Mesothelial cell of epicardium (in vitro differentiated cells): ENCODE results near the gene COL26A1. TPM values are rescaled to one million over a fixed set of nuclear protein-coding genes. Genes with fewer than 3 reads are reported as not detected.

Source experiments
- DNase-seq, 2 experiments: peaks; one replicate each; pipeline ENCODE4 v3.0.0; 2021; ENCODE audit warnings: low spot score in 2 of 2; ENCODE audit not compliant: unreplicated experiment in 2 of 2
- H3K27ac Mint-ChIP-seq: 2 replicates; pipeline ENCODE4 v1.8.0; 2021; ENCODE audit warnings: mixed read lengths
- H3K27me3 Mint-ChIP-seq: 2 replicates; pipeline ENCODE4 v1.8.0; 2021; ENCODE audit warnings: low read depth, mixed read lengths
- H3K36me3 Mint-ChIP-seq: 2 replicates; pipeline ENCODE4 v1.8.0; 2021; ENCODE audit warnings: mixed read lengths
- H3K4me1 Mint-ChIP-seq: 2 replicates; pipeline ENCODE4 v1.8.0; 2021; ENCODE audit warnings: mixed read lengths
- H3K4me3 Mint-ChIP-seq: 2 replicates; pipeline ENCODE4 v1.8.0; 2021; ENCODE audit warnings: mild to moderate bottlenecking, moderate library complexity, mixed read lengths
- H3K9me3 Mint-ChIP-seq: 2 replicates; pipeline ENCODE4 v1.8.0; 2021; ENCODE audit warnings: mixed read lengths
- total RNA-seq: library from RNA; stranded (reverse); gene quantifications from 3 replicates; pipeline ENCODE4 v1.2.1, GENCODE V29; 2021
- TF ChIP-seq, protein P1 (sequence below): fragments of 200-600 bp; sonication (generic); IDR thresholded peaks from one replicate; pipeline ENCODE4 v1.5.0; 2021; ENCODE audit warnings: antibody characterized with exemption; ENCODE audit not compliant: unreplicated experiment

Gene COL26A1
- total RNA-seq, 1 donor from 2014 or later, result 105 TPM

DNA sequence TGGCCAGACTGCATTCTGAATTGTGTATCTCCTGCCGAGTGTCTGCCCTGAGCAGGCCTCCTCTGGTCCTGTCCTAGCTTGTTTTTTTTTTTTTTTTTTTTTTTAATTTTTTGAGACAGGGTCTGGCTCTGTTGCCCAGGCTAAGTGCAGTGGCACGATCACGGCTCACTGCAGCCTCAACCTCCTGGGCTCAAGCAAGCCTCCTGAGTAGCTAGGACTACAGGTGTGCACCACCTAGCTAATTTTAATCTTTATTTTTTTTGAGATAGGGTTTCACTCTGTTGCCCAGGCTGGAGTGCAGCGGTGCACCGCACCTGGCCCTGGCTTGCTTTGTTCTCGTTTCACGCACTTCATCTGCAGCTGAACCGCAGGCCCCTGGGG is 23.5 kb downstream of the COL26A1 start:
- Mint-ChIP-seq H3K4me1 (peaks cover 15% of the 10 kb centered on the region), H3K27ac (peak overlapping the region; percentile 83), H3K9me3 (peaks cover 6% of the 10 kb centered on the region), H3K4me3 (no peak overlapping the region), H3K36me3 (peaks cover 6% of the 10 kb centered on the region), H3K27me3 (no peaks in the 10 kb centered on the region)
- TF ChIP-seq, protein P1, sequence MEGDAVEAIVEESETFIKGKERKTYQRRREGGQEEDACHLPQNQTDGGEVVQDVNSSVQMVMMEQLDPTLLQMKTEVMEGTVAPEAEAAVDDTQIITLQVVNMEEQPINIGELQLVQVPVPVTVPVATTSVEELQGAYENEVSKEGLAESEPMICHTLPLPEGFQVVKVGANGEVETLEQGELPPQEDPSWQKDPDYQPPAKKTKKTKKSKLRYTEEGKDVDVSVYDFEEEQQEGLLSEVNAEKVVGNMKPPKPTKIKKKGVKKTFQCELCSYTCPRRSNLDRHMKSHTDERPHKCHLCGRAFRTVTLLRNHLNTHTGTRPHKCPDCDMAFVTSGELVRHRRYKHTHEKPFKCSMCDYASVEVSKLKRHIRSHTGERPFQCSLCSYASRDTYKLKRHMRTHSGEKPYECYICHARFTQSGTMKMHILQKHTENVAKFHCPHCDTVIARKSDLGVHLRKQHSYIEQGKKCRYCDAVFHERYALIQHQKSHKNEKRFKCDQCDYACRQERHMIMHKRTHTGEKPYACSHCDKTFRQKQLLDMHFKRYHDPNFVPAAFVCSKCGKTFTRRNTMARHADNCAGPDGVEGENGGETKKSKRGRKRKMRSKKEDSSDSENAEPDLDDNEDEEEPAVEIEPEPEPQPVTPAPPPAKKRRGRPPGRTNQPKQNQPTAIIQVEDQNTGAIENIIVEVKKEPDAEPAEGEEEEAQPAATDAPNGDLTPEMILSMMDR, result no peak
- no peak for DNase-seq

DNA sequence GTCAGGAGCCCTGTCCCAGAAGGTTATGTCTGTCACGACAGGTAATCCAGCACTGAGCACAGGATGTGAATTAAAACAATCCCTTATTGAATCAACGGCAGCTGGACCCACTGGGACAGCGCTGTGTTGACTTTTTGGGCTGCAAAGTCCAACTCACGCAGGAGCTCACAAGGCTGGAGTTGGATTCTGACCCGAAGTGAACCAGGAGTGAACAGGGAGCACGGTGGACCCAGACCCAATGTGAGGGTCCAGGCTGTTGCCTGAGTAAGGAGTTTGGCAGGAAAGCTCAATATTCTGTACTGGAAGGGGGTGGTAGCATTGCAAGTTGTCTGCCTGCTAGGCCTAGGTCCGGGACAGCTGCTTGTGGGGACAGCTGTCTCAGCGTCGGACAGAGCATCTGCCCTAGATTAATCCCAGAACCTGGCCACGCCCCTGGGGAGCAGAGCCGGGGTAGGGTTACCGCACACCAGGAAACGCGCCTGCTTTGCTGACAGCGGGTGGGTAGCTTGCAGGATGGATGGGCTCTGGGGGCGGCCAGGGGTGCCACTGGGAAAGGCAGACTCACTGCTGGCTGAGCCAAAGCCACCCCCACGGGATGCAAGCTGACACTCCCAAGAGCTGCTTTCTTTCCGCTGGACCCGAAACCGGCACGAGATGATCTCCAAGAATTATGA is 24.0 kb downstream of the COL26A1 start:
- Mint-ChIP-seq H3K27ac (peak overlapping the region; percentile 83), H3K9me3 (peaks cover 1% of the 10 kb centered on the region), H3K4me1 (peaks cover 17% of the 10 kb centered on the region), H3K36me3 (peaks cover under 1% of the 10 kb centered on the region), H3K27me3 (no peaks in the 10 kb centered on the region), H3K4me3 (peak overlapping the region; percentile 31)
- TF ChIP-seq, protein P1, result no peak
- DNase-seq, result peak; percentile 28 to 58

DNA sequence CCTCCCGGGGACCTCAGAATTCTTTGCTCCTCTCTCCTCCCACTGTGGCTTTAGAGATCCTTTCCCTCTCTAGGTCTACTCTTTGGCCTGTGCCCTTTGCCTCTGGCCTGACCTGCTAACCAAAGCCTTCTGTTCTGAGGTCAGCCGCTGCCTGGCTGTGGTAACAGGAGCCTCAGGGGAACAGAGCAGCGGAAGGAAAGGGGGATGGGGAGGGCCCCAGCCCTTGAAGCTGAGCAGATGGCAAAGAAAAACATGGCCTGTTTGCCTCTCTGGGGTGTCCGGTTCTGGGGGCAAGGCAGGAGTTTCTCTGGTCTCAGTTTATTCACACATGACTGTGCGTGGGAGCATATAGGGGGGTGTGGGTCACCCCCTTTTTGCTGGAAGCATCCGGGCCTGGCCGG is 28.2 kb downstream of the COL26A1 start:
- Mint-ChIP-seq H3K4me3 (no peak overlapping the region), H3K9me3 (no peaks in the 10 kb centered on the region), H3K27ac (peak overlapping the region; percentile 86), H3K4me1 (peaks cover 24% of the 10 kb centered on the region), H3K36me3 (no peaks in the 10 kb centered on the region), H3K27me3 (no peaks in the 10 kb centered on the region)
- DNase-seq, result no peak
- TF ChIP-seq, protein P1, result no peak

DNA sequence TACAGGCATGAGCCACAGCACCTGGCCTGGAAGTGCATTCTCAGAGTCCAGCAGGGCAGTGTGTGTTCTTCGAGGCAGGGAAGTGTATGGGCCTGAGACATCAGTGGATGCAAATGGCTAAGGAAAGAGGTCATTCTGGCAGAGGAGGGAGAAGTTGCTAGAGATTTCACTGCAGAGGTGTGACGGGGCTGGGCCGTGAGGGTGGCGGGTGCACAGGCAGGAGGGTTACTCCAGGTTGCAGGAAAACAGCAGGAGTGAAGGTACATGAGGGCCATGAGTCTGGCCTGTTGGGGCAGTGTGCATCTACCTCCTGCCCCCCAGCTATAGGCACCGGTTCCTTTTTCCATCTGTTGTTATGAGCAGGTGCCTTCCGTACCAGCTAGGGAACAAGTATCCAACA is 29.3 kb downstream of the COL26A1 start:
- TF ChIP-seq, protein P1, result no peak
- no peak for DNase-seq
- Mint-ChIP-seq H3K4me3 (no peak overlapping the region), H3K36me3 (no peaks in the 10 kb centered on the region), H3K27me3 (no peaks in the 10 kb centered on the region), H3K4me1 (peaks cover 17% of the 10 kb centered on the region), H3K27ac (peak overlapping the region; percentile 75), H3K9me3 (no peaks in the 10 kb centered on the region)

DNA sequence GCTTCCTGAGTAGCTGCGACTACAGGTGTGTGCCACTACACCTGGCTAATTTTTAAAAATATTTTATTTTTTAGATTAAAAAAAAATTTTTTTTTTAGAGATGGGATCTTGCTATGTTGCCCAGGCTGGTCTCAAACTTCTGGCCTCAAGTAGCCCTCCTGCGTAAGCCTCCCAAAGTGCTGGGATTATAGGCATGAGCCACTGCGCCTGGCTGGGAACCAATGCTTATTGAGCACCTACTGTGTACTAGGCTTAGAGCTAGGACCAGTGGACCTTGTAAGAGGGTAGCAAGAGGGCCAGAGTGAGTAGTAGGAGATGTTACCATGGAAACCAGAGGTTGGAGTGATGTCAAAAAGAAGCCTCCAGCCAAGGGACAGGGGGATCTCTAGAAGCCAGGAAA is 31.2 kb downstream of the COL26A1 start:
- no peak overlapping the region for H3K4me3 Mint-ChIP-seq
- H3K36me3 Mint-ChIP-seq, result peaks cover 5% of the 10 kb centered on the region
- H3K9me3 Mint-ChIP-seq, result no peaks in the 10 kb centered on the region
- peaks cover 21% of the 10 kb centered on the region for H3K4me1 Mint-ChIP-seq
- no peak for DNase-seq
- H3K27ac Mint-ChIP-seq, result no peak overlapping the region
- H3K27me3 Mint-ChIP-seq, result no peaks in the 10 kb centered on the region
- TF ChIP-seq, protein P1, result no peak
